GM18508 (cell line): ENCODE results near the gene P2RY6.

Source experiments
- ATAC-seq: cut with Tn5 transposase; IDR thresholded peaks from one replicate; pipeline ENCODE4 v1.9.1; 2021; ENCODE audit warnings: moderate number of reproducible peaks; ENCODE audit not compliant: insufficient read depth, unreplicated experiment

P2RY6 gene

DNA sequence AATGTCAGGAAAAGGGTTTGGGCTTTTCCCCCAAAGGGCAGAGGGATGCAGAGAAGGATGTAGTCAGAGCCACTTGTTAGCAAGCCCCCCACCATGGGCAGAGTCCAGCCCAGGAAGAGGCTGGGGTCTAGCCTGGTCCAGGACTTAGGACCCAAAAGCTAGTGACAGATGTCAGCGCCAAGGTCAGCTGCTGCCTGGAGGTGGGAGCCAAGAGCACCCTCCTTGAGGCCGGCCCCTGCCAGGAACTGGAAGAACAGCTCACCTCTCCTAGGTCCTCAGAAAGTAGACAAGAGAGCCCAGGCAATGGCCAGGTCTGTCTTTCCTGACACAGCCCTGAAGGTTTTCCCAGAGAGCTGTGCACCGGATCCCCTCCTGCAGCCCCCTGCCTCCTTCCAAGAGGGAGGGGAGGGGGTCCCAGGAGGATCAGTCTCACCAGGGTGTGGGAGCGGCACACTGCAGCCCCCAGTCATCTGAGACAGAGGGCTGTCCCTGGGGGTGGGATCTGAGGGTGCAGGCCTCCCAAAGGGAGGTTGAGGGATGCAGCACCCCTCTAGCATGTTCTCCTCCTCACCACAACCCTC is 21.3 kb downstream of the P2RY6 start:
- ATAC-seq = no peak

GRCh38 chr11:73294604-73295003 is 22.5 kb downstream of the P2RY6 start:
- no peak for ATAC-seq

DNA sequence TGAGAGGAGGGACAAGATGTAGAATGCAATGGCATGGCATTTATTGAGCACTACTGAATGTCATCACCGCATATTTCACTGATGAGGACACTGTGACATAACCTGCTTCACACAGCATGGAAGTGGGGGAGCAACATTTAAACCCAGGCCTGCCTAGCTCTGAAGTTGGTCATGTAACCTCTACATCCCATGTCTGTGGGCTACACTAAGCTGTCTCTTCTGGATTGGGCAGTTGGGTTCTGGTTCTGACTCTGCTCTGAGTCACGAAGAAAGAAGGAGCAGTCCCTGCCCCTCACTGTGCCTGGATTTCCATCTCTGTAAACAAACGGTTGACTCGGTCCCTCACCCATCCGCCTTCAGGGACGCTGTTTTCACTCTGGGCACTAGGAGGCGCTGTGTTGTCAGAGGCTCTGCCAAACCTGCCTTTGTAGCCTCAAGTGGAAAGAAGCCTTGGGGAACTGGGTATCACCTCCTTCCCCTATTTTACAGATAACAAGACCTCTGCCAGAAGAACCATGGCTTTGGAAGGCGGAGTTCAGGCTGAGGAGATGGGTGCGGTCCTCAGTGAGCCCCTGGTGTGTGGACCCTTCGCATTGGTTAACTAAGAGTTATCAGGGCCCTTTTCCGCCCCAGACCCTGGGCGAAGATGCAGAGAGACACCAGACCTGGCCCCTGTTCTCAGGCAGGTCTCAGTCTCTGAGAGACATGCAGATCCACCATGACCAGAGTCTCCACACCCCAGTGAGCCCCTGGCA is 23.3 kb downstream of the P2RY6 start:
- no peak for ATAC-seq

GRCh38 chr11:73295996-73296318 is 23.8 kb downstream of the P2RY6 start:
- ATAC-seq = no peak

DNA sequence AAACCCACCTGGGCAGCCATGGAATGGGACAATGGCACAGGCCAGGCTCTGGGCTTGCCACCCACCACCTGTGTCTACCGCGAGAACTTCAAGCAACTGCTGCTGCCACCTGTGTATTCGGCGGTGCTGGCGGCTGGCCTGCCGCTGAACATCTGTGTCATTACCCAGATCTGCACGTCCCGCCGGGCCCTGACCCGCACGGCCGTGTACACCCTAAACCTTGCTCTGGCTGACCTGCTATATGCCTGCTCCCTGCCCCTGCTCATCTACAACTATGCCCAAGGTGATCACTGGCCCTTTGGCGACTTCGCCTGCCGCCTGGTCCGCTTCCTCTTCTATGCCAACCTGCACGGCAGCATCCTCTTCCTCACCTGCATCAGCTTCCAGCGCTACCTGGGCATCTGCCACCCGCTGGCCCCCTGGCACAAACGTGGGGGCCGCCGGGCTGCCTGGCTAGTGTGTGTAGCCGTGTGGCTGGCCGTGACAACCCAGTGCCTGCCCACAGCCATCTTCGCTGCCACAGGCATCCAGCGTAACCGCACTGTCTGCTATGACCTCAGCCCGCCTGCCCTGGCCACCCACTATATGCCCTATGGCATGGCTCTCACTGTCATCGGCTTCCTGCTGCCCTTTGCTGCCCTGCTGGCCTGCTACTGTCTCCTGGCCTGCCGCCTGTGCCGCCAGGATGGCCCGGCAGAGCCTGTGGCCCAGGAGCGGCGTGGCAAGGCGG is 24.5 kb downstream of the P2RY6 start:
- ATAC-seq = no peak

- ATAC-seq = no peak
These were observed 25.1 kb downstream of the P2RY6 start for GRCh38 chr11:73297231-73297590.

- no peak for ATAC-seq
These were observed 25.6 kb downstream of the P2RY6 start for GRCh38 chr11:73297702-73298101.

- ATAC-seq = no peak
These were observed 26.1 kb downstream of the P2RY6 start for GRCh38 chr11:73298233-73298632.

DNA sequence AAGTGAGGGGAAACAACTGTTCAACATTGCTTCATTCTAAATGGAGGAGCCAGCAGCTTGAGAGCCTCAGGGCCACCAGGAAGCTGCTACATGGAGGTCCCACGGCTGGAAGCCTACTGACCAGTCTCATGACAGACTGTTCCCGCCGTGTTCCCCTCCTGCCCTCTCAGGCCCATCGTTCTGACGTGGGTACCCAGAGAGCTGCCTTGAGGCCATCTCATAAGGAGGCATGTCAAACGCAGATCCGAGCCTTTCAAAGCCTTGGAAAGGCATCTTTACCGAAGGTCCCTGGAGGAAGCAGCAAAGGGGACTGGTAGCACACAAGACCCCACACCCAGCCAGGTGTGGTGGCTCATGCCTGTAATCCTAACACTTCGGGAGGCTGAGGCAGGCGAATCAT is 27.6 kb downstream of the P2RY6 start:
- no peak for ATAC-seq

- no peak for ATAC-seq
These were observed 34.1 kb downstream of the P2RY6 start for GRCh38 chr11:73306069-73306841.

GRCh38 chr11:73306977-73307322 is 34.8 kb downstream of the P2RY6 start:
- no peak for ATAC-seq

DNA sequence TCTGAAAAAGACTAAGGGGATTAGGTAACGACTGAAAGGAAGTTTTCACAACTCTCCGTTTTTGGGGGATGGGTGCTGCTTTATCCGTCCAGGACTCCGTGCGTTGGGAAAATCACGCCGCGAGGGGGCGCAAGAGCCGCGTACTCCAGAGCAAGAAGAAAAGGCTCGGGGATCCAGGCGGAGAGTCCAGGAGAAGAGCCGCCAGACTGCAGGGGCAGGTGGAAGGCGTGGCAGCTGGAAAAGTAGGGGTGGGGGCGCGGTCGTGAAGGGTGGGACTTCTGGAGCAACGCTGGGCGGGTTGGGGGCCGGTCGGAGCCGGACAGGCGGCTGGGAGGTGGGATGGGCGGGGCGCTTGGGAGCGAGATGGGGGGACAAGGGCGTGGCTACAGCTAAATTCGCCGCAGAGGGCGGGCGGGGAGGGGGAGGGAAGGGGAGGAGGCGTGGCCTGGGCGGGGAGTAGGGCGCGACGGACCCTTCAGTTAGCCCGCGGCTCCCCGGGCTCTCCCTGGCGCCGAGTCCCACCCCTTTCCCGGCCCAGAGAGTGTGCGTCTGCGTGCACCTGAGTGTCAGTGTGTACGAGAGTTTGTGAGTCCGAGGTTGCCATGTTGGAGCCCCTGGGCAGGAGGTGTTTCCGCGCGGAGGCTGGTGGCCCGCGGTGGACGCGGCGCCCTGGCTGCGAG is 35.3 kb downstream of the P2RY6 start:
- ATAC-seq = no peak

DNA sequence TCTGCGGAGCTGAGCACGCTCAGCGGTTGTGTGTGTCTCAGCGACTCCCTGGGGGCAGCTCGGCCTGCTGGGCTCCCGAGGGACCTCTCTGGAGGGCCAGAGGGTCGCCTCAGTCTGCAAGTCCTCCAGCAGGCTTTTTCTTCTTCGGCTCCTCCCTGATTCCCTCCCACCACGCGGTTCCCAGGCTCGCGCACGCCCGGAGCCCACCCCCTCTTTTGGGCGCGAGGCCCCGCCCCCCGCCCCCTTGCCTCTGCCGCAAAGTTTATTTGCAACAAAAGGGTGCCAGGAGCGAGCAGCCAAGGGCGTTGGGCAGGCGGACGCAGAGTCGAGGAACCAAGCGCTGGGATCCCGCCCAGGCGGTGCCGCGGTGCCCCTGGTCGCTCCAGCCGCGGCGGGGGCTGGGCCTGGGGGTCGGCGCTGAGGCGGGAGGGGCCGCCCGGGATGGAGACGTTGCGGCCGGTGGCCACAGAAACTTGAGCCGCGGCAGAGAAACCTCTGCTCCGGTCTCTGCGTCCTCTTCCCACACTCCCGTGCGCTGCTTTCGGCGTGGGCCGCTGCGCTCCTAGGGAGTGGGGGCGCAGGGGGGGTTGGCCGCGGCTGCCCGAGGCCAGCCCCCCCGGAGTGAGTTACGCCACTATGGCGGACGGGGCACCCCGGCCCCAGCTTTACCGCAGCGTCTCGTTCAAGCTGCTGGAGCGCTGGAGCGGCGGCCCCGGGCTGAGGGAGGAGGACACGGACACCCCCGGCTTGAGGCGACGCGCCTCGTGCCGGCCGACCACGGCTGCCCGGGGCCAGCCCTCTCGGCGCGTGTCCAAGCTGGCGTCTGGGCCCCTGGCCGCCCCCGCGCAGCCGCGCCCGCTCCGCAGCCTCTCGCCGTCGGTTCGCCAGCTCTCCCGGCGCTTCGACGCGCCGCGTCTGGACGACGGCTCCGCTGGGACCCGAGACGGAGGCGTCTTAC is 36.1 kb downstream of the P2RY6 start, which contains the start of gene ARHGEF17:
Gene ARHGEF17, plus strand, starts transcription at position 274 of the 958 bp plus-strand sequence. Its CDS starts 363 bp downstream, at position 637.
- ATAC-seq = no peak

DNA sequence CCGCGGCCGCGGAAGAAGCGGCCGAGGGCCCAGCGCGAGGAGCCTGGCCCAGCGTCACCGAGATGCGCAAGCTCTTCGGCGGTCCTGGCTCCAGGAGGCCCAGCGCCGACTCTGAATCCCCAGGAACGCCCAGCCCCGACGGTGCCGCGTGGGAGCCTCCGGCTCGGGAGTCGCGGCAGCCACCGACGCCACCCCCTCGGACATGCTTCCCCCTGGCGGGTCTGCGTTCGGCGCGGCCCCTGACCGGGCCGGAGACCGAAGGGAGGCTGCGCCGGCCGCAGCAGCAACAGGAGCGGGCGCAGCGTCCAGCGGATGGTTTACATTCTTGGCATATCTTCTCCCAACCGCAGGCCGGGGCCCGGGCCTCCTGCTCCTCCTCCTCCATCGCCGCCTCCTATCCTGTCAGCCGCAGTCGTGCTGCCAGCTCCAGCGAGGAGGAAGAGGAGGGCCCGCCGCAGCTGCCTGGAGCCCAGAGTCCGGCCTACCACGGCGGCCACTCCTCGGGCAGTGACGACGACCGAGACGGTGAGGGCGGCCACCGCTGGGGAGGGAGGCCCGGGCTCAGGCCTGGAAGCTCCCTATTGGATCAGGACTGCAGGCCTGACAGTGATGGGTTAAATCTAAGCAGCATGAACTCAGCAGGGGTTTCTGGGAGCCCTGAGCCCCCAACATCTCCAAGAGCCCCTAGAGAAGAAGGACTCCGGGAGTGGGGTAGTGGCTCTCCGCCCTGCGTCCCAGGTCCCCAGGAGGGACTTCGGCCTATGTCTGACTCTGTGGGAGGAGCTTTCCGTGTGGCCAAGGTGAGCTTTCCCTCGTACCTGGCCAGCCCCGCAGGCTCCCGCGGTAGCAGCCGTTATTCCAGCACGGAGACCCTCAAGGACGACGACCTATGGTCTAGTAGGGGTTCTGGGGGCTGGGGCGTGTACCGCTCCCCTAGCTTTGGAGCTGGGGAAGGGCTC is 37.1 kb downstream of the P2RY6 start:
- no peak for ATAC-seq

GRCh38 chr11:73310076-73310475 is 37.9 kb downstream of the P2RY6 start:
- ATAC-seq = no peak

- ATAC-seq = no peak
These were observed 38.7 kb downstream of the P2RY6 start for GRCh38 chr11:73310661-73311393.

DNA sequence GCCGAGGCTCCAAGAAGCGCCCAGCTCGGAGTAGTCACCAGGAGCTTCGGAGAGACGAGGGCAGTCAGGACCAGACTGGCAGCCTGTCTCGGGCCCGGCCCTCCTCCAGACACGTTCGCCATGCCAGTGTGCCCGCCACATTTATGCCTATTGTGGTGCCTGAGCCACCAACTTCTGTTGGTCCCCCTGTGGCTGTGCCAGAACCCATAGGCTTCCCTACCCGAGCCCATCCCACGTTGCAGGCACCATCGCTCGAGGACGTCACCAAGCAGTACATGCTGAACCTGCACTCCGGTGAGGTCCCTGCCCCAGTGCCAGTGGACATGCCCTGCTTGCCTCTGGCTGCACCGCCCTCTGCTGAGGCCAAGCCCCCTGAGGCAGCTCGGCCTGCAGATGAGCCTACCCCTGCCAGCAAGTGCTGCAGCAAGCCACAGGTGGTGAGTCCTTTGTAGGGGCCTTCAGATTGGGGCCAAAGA is 39.3 kb downstream of the P2RY6 start:
- ATAC-seq = no peak
